Measurements from ENCODE around the gene MPO.

The MPO gene, protein sequence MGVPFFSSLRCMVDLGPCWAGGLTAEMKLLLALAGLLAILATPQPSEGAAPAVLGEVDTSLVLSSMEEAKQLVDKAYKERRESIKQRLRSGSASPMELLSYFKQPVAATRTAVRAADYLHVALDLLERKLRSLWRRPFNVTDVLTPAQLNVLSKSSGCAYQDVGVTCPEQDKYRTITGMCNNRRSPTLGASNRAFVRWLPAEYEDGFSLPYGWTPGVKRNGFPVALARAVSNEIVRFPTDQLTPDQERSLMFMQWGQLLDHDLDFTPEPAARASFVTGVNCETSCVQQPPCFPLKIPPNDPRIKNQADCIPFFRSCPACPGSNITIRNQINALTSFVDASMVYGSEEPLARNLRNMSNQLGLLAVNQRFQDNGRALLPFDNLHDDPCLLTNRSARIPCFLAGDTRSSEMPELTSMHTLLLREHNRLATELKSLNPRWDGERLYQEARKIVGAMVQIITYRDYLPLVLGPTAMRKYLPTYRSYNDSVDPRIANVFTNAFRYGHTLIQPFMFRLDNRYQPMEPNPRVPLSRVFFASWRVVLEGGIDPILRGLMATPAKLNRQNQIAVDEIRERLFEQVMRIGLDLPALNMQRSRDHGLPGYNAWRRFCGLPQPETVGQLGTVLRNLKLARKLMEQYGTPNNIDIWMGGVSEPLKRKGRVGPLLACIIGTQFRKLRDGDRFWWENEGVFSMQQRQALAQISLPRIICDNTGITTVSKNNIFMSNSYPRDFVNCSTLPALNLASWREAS

GRCh38 chr17:58280480-58281217 is at the start of gene MPO:
Gene MPO (minus strand): TSS chr17:58280935. CDS start chr17:58280758, 177 bp downstream.
- DNase-seq = no peak

DNA sequence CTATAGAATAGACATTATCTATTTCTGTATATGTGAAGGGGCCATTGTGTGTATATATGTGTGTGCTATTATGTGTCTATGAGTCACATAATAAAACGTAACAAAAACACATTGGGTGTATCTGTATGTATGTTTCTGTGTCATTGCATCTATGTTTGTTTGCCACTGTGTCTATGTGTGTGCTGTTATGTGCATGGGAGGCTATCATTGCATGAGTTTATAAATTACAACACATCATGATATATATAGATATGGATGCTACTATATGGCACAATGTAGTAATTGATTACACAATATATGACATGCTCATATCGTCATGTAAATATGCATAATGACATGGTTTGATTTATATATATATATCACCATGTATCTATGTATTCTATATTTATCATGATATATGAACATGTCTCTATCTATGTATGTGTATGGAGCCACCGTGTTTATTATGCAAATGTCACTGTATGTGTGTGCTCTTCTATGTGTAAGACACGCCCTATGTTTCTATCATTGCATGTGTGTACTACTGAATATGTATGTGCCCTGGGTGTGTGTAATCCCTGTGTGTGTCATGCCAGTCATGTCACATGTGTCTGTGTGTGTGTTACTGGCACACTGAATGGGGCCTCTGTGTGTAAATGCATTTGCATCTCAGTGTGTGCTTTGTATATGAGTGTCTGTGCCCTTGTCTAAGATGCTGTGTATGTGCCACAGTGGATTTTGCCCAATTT is 49.2 kb upstream of the MPO start:
- DNase-seq = no peak

DNA sequence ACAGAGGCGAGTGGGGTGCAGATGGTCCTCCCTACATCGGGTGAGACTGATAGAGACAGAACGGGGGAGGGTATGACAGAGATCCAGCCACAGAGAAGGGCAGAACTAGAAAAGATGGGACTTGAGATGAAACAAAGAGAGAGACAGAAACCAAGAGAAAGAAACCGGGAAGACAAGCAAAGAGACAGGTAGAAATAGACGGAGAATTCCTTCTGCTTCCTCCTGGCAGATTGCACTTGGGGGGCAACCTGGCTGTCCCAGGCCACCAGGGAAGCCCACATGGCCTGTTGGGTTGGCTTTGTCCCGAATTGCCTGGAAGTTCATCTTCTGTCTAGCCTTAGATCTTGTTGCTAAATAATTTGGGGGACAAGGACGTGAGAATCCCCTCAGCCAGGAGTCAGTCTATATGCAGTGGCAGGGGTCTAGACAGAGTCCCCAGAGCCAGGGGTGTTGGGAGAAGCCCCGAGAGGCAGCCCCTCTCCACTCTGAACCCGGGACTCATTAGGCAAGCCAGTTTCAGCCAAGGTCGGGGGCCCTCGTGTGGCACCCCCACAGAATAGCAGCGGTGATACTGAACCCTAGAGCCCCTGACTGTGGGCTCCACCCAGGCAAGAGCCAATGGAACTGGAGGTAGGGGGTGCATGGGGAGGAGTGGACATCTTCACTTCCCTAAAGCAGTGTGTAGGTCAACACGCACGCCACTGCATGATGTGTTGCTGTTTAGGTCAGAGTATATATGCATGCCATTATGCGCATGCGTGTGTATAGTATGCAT is 48.5 kb upstream of the MPO start:
- no peak for DNase-seq

DNA sequence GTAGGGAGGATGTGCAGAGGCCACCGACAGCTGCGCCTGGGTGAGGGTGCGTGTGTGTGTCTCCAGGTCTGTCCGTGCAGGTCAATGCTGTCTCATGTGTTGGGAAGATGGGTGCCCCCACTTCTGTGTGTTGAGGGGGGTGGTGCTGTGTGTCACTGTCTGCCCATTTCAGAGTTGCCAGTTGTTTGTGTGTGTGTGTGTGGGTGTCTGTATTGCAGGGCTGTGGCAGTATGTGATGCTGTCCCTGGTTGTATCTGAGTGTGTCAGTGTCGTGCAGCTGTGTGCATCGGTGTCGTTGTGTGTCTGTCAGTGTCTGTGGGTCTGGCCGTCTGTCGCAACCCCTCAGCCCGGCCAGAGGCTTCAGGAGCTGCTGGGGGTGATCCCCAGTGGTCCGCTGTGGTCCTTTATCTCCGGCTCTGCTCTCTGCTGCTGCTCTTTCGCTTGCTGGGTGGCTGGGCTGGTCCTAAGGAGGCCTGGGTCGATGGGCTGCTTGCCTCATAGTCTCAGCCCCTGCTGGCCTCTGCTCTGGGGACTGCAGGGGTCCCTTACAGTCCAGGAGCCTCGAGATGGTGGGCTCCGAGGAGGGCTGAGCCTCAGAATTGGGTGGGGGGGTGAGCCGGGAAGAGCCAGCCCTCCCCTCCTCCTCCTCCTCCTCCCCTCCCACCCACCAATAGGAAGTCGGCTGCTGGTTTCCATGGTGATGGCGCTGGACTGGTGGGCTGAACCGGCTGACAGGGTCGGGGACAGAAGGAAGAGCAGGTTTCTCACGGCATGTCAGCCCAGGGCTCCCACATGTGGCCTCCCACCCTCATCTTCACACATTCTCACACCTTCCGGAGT is 47.7 kb upstream of the MPO start, which contains the start of gene TSPOAP1:
Gene TSPOAP1 (minus strand): TSS at position 601 of the 840 bp plus-strand sequence. CDS start 875 bp downstream, outside the sequence.
- DNase-seq = no peak

- DNase-seq = no peak
These were observed 46.8 kb upstream of the MPO start for GRCh38 chr17:58327363-58328194.

GRCh38 chr17:58326609-58327362 is 46.1 kb upstream of the MPO start:
- DNase-seq = no peak

DNA sequence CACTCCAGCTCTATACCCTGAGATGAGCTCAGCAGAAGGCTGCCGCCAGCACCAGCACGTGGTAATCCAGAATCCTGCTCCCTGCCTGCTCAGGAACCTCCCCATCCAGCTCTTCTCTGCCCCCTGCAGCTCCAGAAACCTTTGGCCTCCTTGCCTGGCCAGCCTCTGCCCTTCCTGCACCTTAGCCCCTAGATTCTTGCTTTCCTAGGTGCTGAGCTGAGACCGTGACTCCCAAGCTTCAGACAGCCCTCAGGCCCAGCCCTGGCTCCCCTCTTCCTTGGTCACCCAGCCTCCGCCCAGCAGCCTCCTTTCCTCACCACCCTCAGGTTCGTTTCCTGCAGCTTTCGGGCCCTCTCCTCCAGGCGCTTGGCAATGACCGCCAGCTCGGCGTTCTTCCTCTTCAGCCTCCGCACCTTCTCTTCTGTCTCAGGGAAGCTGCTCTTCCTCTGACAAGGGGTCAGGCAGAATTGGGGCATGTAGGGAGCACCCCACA is 45.3 kb upstream of the MPO start:
- DNase-seq = no peak

DNA sequence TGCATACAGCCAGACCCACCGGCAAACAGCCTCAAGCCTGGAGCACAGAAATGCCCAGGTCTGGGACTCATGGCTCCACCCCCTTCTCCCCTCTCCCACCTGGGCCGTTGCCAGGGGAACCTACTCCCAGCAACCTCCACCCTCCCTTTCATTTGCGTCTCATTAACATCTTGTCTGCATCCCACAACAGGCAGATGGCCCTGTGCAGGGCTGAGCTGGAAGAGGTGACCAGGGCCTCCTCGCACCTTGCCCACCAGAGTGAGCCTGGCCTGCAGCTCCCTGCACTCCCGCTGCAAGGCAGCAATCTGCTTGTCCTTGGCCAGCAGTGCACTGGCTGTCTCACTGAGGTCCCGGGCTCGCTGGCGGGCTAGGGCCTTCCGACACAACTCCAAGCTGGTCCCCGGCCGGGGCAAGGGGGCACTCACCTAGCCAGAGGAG is 44.6 kb upstream of the MPO start:
- no peak for DNase-seq

DNA sequence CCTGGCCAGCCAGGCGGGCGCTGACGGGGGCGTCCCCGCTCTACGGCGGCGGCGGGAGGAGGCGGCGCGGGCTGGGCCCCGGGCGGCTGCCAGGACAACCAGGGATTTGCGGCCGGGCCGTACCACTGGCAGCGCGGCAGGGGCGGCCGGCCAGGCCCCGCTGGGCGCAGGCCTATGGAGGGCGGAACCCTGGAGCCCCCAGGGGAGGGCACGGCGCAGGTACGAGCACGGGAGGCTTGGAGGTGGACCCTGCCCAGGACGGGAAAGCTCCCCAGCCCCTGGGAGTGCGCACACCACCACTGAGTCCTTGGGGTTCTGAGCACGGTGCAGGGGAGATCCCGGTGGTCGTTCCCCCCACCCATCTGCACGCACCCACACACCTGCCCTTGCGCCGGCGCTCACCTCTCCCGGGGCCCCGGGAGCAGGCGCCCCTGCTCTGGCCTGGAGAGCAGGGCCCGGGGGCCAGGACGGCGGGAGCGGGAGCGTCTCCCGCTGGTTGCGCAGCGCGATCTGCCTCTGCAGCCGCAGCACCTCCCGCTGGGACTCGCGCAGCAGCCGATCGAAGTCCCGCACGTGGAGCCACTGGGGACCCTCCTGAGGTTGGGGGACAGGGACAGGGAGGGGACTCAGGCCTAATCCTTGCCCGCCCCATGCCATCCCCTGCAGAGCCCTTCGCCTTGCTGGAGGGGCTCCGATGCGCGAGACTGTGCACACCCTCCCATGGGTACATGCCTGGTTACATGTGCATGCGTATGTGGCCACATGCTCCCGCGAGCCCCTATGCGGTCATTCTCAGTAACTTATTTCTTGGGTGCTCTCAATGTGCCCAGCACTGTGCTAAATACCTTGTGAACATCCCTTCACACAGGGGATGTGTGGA is 43.9 kb upstream of the MPO start:
- peak; percentile 31 for DNase-seq

GRCh38 chr17:58324056-58324408 is 43.3 kb upstream of the MPO start:
- DNase-seq = no peak

DNA sequence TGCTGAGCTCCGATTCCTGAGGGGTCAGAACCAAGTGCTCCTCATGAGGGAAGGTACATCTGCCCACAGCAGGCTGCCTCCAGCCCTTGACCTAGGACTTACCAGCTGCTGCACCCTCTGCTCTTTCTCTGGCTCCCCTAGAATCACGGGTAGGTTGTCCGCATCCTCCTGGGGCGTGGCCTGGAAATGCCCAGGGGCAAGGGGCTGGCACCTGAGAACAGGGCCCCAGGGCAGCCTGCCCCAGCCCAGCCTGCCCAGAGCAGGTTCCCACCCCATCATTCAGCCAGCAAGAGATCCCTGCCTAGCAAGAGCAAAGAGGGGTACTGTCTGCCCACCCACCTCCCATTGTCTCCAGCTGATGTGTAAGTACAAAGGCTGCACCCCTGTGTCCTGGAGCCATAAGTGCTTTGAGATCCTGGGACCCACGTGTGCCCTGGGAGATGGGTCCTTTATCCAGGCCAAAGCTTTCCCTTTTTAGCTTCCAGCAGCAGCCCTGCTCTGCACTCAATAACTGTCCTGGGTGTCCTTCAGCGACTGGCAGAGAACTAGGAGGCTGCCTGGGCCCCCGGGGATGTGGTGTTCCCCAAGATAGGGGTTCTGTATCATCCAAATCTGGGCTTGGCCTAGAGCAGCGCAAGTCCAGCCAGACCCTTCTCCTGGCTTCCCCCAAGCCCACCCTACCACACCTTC is 42.8 kb upstream of the MPO start:
- no peak for DNase-seq

GRCh38 chr17:58322581-58323185 is 41.9 kb upstream of the MPO start:
- no peak for DNase-seq

DNA sequence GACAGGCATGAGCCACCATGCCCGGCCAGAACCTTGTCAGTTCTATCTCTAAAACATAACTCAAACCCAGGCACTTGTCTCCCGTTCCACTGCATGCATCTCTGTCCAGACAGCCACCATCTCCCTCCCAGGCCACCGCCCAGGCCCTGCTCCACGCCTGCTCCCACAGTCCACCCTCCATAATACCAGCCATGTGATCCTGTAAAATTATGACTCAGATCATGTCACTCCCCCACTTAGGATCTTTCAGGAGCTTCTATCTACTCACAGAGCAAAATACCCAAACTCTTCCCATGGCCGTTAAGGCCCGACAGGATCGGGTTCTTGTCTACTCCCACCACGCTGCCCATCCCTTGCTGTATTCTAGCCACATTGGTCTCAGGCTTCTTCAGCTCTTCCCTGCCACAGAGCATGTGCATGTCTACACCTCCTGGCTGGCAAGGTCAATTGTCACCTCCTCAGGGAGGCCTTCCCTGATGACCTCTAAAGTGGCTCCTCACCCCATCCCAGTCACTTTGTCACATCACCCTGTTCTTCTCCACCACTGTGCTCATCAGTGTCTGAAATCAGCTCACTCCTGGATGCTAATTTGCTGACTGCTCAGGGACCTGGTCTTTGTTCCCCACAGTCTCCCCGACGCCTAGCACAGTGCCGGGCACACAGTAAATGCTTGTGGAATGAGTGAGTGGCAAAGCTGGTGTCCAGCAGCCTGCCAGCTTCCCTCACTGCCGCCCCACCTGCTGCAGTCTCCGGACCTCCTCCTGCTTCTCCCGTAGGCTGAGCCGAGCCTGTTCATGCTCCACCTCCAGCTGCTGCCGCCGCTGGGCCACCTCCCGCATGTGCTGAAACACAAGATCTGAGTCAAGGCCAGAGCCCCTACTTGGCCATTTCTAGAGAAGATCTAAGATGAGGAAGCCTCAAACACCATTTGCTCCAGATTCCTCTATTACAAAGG is 41.1 kb upstream of the MPO start:
- DNase-seq = no peak

- DNase-seq = no peak
These were observed 40.0 kb upstream of the MPO start for GRCh38 chr17:58320570-58321323.

DNA sequence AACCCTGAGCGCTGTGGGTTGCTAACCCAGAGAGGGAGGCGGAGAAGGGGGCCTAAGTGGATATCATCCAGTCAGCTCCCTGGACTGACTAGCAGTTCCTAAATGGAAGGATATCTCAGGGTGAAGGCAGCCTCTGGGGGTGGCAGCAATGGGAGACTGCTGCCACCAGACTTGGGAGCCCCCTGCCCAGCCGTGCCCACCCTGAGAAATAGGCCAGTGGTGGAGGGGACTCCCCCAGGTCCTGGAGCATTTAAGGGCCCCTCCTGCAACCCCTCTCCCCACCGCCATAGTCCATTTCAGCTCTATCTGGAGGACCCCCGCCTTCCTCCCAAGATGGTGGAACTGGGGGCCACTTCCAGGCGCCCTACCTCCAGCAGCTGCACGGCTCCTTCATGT is 39.4 kb upstream of the MPO start:
- no peak for DNase-seq

All from EL (cell line).